Adrenal gland (tissue), 12 donors: ENCODE data around the gene SOCS2. TPM values are rescaled to one million over a fixed set of nuclear protein-coding genes. Genes with fewer than 3 reads are reported as not detected.

Experiments
- DNase-seq, 7 donors: peaks; one replicate each; pipeline ENCODE4 v3.0.0-alpha.2; 2019 to 2020
- H3K27ac ChIP-seq, 5 donors: fragments of 200-600 bp; sonication (generic) in 4 of 5; 1 replicate in 3 of 5; 2 replicates in 2 of 5; pipeline versions ENCODE4 v1.5.1 to v1.8.0; 2016 to 2020; ENCODE audit warnings: mild to moderate bottlenecking in 1 of 5
- H3K27me3 ChIP-seq: fragments of 200-600 bp; 2 replicates; pipeline ENCODE4 v1.8.0; 2021
- H3K36me3 ChIP-seq, 2 donors: fragments of 200-600 bp; replicated peaks in 1 of 2; 1 replicate in 1 of 2; 2 replicates in 1 of 2; pipeline versions ENCODE4 v1.5.1 to v1.8.0; 2018 to 2022
- H3K4me1 ChIP-seq, 2 donors: fragments of 200-600 bp; replicated peaks in 1 of 2; 1 replicate in 1 of 2; 2 replicates in 1 of 2; pipeline versions ENCODE4 v1.5.1 to v1.8.0; 2018 to 2021
- H3K4me3 ChIP-seq, 4 donors: fragments of 200-600 bp; sonication (generic) in 3 of 4; one replicate each; pipeline ENCODE4 v1.5.1; 2016 to 2018
- H3K9me3 ChIP-seq, 3 donors: fragments of 200-600 bp; sonication (generic) in 1 of 3; replicated peaks in 1 of 3; 1 replicate in 2 of 3; 2 replicates in 1 of 3; pipeline versions ENCODE4 v1.5.1 to v1.8.0; 2016 to 2021
- POLR2A ChIP-seq, 2 donors: fragments of 450-650 bp; IDR thresholded peaks; one replicate each; pipeline ENCODE4 v1.6.1; 2017; ENCODE audit warnings: antibody characterized with exemption in 2 of 2, mild to moderate bottlenecking in 2 of 2, moderate library complexity in 1 of 2
- WGBS, 4 donors: extraction: QIAGEN DNeasy Blood & Tissue Kit in 2 of 4; methylation state at CpG; one replicate each; pipeline versions ENCODE4 v1.1.5 to v1.1.7; 2013 to 2017; 5-methylcytosine and 5-hydroxymethylcytosine counted together
- intact Hi-C, 2 donors: fragments of 100-400 bp; cut with DNase I; formaldehyde crosslinking; loops; one replicate each; pipeline versions ENCODE4 v1.14.1 to v1.15.0; 2022 to 2023
- polyA plus RNA-seq, 3 donors: library from polyadenylated mRNA; stranded (reverse); fragments of 200-250 nt in 2 of 3; fragments of 350-450 nt in 1 of 3; fragmentation: Illumina TruSeq in 1 of 3; extraction: RNeasy Lipid Tissue Mini Kit (QIAGEN cat#74804) in 1 of 3; gene quantifications; one replicate each; pipeline ENCODE4 v1.2.3, GENCODE V29; 2013 to 2014
- total RNA-seq, 9 donors: library from RNA; depleted of rRNA in 4 of 9; stranded (reverse); fragments of >200 nt in 4 of 9; fragments of 120-200 nt in 1 of 9; fragmentation: NEBNext Ultra II Directional in 1 of 9; extraction: Animal tissue kit (Norgen Biotek cat#: 25700) in 1 of 9; gene quantifications; one replicate each; pipeline versions ENCODE4 v1.1.0 to v1.2.4, GENCODE V29; 2013 to 2023
- TF ChIP-seq, protein P1 (sequence below), 6 experiments: fragments of 450-650 bp in 4 of 6; fragments of 200-600 bp in 2 of 6; sonication (generic) in 1 of 6; IDR thresholded peaks; 1 replicate in 5 of 6; 2 replicates in 1 of 6; pipeline versions ENCODE4 v1.5.1 to v1.8.0; 2016 to 2021; ENCODE audit warnings: antibody characterized with exemption in 6 of 6, mild to moderate bottlenecking in 2 of 6, moderate library complexity in 1 of 6
- donor health status: healthy with polysubstance abuse.
- donor health status: Bipolar disorder and iron deficiency.
- donor health status: DM: yes; HTN: yes; CAD: no.
- donor health status: DM: no; HTN: no; CAD: no.
- donor health status: DM: no; HTN: no; CAD: no.
- donor health status: DM: yes; HTN: yes; CAD: no.

The SOCS2 gene
- total and polyA plus RNA-seq, 12 donors: 28.2 to 66.4 (median 43.6) TPM

DNA sequence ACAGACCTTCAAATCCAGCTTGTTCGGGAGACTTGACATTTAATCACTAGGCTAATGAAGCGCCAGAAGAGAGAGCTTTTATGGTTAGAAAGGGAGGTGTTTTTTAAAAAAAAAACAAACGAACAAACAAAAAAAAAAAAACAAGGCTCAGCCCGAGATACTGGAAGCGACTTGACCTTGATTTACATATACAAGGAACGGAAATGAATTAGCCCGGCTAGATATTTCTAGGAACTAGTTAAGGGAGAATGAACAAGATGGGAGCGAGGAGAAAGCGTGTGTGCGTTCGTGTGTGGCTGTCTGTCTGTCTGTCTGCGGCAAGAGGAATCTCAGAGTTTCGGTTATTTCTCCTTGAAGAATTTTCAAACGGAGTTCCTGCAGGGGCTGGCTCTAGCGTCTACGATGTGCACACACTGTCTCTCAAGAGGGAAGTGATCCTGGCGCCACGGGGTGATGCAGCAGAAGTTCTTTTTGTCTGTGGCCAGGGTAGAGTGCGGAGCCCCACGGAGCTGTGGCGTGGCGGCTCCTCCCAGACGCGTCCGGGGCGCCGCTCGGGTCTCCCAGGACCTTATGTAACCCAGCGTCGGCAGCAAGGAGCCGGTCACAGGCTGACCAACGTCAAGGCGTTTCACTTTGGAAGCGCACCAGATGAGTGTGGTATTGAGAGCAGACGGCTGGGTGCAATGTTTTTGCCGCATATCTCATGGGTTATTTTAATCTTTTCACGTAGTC lies 18.8 kb downstream of the SOCS2 start:
- Histone ChIP-seq H3K9me3 (no peaks in the 10 kb centered on the region), H3K27ac (peak overlapping the region; percentile 84 to 94 (median 88)), H3K36me3 (no peaks in the 10 kb centered on the region), H3K4me1 (peaks cover 9 to 15% of the 10 kb centered on the region in 2 donors), H3K27me3 (no peaks in the 10 kb centered on the region), H3K4me3 (peak overlapping the region; percentile 22 to 61 (median 44))
- peak; percentile 85 to 95 (median 92) for DNase-seq
- TF ChIP-seq POLR2A (IDR thresholded peaks at IDR 0.05): peak; percentile 87 to 97
- TF ChIP-seq, protein P1, sequence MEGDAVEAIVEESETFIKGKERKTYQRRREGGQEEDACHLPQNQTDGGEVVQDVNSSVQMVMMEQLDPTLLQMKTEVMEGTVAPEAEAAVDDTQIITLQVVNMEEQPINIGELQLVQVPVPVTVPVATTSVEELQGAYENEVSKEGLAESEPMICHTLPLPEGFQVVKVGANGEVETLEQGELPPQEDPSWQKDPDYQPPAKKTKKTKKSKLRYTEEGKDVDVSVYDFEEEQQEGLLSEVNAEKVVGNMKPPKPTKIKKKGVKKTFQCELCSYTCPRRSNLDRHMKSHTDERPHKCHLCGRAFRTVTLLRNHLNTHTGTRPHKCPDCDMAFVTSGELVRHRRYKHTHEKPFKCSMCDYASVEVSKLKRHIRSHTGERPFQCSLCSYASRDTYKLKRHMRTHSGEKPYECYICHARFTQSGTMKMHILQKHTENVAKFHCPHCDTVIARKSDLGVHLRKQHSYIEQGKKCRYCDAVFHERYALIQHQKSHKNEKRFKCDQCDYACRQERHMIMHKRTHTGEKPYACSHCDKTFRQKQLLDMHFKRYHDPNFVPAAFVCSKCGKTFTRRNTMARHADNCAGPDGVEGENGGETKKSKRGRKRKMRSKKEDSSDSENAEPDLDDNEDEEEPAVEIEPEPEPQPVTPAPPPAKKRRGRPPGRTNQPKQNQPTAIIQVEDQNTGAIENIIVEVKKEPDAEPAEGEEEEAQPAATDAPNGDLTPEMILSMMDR (IDR thresholded peaks at IDR 0.05): no peak
- 0 to 1% (median 1%) methylated on average over 18 to 37 of the region's 37 CpGs for WGBS, 4 donors
- intact Hi-C loops: loop anchor here in 1 of 2 donors (5.0 kb wide), 1 partner anchor 151 kb away; no protein-coding TSS in a partner anchor

- TF ChIP-seq, protein P1 (IDR thresholded peaks at IDR 0.05): no peak
- peak in 1 of 2 donors; percentile 10 for TF ChIP-seq POLR2A (IDR thresholded peaks at IDR 0.05)
- peak overlapping the region in 4 of 5 donors; percentile 84 to 94 (median 88) for H3K27ac ChIP-seq
- no peaks in the 10 kb centered on the region for H3K9me3 ChIP-seq
- peaks cover 9 to 15% of the 10 kb centered on the region in 2 donors for H3K4me1 ChIP-seq
- WGBS, 4 donors: 65 to 72% (median 67%) methylated on average over 6 of the region's 6 CpGs
- DNase-seq: no peak
- intact Hi-C loops: loop anchor here in 1 of 2 donors (5.0 kb wide), 1 partner anchor 149 kb away; no protein-coding TSS in a partner anchor
- no peak overlapping the region for H3K4me3 ChIP-seq
- H3K36me3 ChIP-seq: no peaks in the 10 kb centered on the region
- H3K27me3 ChIP-seq: no peaks in the 10 kb centered on the region
Observed at GRCh38 chr12:93592641-93593406, 20.3 kb downstream of the SOCS2 start.

DNA sequence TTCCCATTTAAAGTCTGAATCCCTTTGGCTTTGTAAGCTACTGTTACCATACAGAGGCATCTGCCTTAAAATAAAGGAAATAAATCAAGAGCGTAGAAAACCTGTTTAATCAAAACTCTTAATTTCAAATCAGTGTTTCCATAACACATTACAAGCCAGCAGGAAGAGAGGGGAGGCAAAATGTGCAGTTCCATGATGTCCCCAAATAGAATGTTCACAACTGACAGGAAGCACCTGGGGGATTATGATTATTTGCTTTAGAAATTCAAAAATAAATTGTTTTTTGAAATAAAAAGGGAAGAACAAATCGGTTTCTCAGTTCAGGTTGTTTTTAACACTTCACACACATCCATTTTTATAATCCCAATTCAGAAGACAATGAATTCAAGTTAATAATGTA lies 21.4 kb downstream of the SOCS2 start:
- peaks cover 9 to 15% of the 10 kb centered on the region in 2 donors for H3K4me1 ChIP-seq
- peak overlapping the region in 2 of 4 donors; percentile 7 to 37 for H3K4me3 ChIP-seq
- TF ChIP-seq POLR2A (IDR thresholded peaks at IDR 0.05): no peak
- TF ChIP-seq, protein P1 (IDR thresholded peaks at IDR 0.05): no peak
- no peaks in the 10 kb centered on the region for H3K9me3 ChIP-seq
- H3K27me3 ChIP-seq: no peaks in the 10 kb centered on the region
- 40 to 59% (median 51%) methylated on average over 2 of the region's 2 CpGs for WGBS, 4 donors
- intact Hi-C loops: loop anchor here in 1 of 2 donors (5.0 kb wide), 1 partner anchor 148 kb away; no protein-coding TSS in a partner anchor
- no peak for DNase-seq
- H3K36me3 ChIP-seq: no peaks in the 10 kb centered on the region
- H3K27ac ChIP-seq: peak overlapping the region in 3 of 5 donors; percentile 72 to 94 (median 84)

DNA sequence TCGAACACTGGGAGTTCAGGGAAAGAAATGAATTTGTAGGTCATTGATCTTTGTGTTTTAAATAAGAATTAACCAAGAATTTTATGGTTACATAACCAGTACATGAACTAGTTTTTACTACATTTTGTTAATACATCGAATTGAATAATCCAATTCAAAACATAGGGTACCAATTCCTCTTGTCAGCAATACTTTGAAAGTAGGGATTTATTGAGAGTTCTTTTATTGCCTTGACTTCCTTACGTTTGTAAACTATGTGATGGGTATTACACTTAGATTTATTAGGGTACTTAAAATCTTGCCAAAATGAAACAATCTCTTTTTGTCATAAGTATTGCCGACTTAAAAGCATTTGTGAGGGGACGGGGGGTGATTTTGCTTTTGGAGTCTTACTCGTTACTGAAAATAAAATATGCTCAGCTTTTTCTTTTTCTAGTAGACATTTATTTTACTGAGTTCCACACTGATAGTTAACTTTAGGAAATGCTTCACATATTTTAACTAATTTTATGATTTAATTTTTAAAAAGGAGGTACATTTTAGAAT lies 22.4 kb downstream of the SOCS2 start:
- TF ChIP-seq POLR2A (IDR thresholded peaks at IDR 0.05): no peak
- TF ChIP-seq, protein P1 (IDR thresholded peaks at IDR 0.05): no peak
- WGBS, 4 donors: 33 to 41% (median 39%) methylated on average over 6 of the region's 6 CpGs
- H3K4me3 ChIP-seq: peak overlapping the region in 1 of 4 donors; percentile 37
- H3K27me3 ChIP-seq: no peaks in the 10 kb centered on the region
- H3K4me1 ChIP-seq: peaks cover 9 to 15% of the 10 kb centered on the region in 2 donors
- H3K27ac ChIP-seq: peak overlapping the region; percentile 17 to 94 (median 41)
- intact Hi-C loops: loop anchor here in 1 of 2 donors (5.0 kb wide), 1 partner anchor 147 kb away; no protein-coding TSS in a partner anchor
- H3K36me3 ChIP-seq: no peaks in the 10 kb centered on the region
- H3K9me3 ChIP-seq: no peaks in the 10 kb centered on the region
- DNase-seq: no peak
